NCI-H2196 treated with DMSO at 0.1 percent for 48 hours (cell line): Measurements from ENCODE around the gene EMSY.

Source experiments
- DNase-seq: peaks from one replicate; lab custom pipeline; 2025; ENCODE audit not compliant: unreplicated experiment; lab: John Stamatoyannopoulos, UW

The EMSY gene

DNA sequence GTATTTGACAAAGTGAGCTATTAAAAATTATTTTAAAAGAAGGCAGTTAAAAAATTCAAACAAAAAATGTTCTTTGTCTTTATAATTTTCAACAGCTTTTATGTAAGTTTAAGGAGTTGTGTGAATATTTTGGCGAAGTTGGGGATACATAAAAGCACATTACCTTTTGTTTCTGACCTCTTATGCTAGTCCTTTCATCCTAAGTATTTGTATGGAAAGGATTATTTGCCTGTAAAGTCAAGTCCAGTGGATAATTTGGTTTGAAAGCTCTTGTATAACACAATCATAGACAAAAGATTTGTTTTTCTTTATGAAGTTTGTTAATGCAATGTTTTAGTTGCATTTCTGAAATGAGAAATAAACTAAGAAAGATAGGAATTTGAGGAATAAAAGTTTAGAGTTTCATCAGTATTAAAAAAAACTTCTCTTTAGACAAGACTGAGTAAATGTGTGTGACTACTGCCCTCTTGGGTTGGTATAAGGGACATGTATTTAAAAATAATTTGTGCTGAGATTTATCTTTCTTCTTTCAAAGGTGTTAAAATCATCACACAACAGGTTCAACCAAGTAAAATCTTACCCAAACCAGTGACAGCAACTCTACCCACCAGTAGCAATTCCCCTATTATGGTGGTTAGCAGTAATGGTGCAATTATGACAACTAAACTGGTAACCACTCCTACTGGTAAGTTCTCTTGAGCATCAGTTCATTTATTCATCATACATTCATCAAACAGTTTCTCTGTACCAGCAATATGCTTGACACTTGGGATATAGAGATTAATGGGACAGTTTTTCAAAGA, 68.2 kb downstream of the EMSY start:
- peak; percentile 9 for DNase-seq

- no peak for DNase-seq
Measured at GRCh38 chr11:76513654-76514034, 68.8 kb downstream of the EMSY start.

GRCh38 chr11:76515494-76515893, 70.7 kb downstream of the EMSY start:
- DNase-seq = no peak

DNA sequence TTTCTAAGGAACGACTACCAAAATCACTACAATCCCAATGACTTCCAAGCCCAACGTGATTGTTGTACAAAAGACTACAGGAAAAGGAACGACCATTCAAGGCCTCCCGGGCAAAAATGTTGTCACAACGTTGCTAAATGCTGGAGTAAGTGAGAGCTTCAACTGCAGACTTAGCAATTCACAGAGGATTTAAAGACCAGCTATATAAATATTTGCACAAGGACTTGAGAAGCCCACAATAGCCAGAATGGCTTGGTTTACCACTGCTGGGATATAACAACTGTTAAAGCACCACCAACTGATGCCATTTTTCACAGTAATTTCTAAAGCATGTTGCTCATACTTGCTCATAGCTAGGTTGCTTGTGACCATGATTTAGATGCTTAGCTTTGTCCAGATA, 78.3 kb downstream of the EMSY start:
- no peak for DNase-seq

GRCh38 chr11:76523786-76524436, 79.1 kb downstream of the EMSY start:
- no peak for DNase-seq

DNA sequence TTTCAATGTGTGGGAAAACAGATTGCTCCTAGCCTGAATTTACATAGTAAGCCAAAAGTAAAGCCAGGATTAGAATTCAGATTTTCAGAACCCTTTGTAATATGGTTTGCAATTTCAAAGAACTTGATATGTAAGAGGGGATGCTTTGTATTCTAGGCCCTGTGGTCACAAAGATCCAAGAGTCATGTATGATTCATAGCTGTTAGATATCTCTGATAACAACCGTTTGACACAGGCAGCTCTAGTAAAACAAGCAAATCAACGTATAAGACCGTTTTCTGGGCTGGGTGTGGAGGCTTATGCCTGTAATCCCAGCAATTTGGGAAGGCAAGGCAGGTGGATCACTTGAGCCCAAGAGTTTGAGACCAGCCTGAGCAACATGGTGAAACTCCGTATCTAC, 79.6 kb downstream of the EMSY start:
- DNase-seq = no peak

DNA sequence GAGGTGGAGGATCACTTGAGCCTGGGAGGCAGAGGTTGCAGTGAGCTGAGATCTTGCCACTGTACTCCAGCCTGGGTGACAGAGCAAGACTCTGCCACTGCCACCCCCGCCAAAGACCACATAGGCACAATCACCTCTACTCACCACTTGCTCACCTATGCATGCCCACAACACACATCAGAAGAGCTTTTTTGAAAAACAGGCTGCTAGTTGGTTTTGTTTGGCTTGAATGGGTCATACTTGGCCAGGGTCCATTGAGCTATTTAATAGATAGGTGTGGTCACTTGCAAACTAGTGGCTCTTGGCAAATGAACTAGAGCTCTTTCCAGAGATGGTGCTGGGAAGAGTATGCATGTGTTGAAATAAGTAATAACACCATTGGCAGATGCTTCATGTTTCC, 80.1 kb downstream of the EMSY start:
- peak; percentile 54 for DNase-seq

DNA sequence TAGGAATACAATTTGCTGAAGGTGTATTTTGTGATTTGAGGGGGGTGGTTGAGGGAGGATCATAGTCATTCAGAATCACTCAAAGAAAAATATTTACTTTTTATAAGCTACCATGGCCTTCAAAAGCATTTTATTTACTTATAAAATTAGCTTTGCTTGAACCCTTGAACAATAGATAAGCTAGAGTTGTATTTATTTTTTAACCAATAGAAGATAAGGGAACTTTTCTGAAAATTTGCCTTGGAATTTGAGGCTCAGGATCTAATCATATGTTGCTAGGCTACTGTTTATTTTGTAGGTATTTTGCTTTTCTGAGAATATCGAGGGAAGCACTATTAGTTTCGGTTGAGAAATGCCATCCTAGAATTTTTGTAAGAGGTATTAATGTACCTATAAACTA, 82.1 kb downstream of the EMSY start:
- DNase-seq = no peak

DNA sequence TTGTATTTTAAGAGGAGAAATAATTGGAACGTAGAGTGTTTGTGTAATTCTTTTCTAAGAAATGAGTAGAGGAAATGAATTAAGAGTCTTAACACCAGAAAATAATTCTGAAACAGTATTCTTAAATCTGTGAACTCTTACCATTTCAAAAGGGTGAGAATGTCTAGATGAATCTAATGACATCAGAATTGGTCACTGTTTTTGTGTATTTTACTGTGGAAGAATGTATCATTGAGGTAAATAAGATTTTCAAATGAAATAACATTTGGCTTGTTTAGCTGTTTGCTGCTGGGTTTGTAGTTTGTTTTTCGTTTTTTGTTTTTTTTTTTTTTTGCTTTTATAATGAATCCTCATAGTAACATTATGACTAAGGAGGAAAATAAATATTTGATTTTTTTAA, 97.6 kb downstream of the EMSY start:
- DNase-seq = no peak

DNA sequence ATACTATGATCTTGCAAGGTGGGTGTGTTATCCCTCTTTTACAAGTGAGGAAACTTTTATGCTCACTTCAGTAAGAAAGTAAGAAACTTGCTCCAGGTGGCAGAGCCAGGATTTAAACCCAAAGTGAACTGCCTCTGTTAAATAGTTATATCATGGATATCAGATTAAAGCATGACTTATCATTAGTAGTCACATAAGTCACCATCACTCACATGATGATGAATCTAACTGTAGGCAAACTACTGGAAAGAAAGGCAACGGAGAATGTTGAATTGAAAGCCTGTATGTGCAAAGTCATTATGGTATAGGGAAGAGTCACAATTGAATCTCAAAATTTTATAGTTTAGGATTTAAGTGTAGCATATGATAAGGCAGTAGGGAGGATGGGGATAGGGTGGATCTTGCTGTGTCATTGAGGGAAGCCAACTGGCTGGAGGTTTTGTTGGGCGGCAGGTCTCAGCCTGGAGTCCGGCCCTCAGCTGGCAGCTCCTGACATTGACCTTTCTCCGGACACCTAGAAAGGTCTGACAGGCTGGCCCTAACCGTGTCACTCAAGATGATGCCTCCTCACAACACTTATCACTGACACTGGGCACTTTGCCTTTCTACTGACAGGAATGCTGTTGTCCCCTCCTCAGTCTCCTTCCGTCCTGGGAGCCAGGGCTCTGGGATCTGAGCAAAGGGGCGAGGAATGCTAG, 98.3 kb downstream of the EMSY start:
- no peak for DNase-seq

- no peak for DNase-seq
Measured at GRCh38 chr11:76550781-76551180, 106.0 kb downstream of the EMSY start.

GRCh38 chr11:76551400-76551799, 106.6 kb downstream of the EMSY start:
- DNase-seq = no peak

DNA sequence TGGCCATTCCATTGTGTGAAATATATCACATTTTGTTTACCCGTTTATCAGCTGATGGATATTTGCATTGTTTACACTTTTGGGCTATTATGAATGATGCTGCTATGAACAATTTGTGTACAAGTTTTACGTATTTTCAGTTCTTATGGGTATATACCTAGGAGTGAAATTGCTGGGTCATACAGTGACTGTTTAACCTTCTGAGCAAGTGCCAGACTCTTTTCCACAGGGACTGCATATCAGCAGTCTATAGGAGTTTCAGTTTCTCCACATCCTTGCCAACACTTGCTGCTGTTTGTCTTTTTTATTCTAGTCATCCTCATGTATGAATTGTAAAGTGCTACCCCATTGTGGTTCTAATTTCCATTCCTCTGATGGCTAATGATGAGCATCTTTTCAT, 108.2 kb downstream of the EMSY start:
- no peak for DNase-seq

DNA sequence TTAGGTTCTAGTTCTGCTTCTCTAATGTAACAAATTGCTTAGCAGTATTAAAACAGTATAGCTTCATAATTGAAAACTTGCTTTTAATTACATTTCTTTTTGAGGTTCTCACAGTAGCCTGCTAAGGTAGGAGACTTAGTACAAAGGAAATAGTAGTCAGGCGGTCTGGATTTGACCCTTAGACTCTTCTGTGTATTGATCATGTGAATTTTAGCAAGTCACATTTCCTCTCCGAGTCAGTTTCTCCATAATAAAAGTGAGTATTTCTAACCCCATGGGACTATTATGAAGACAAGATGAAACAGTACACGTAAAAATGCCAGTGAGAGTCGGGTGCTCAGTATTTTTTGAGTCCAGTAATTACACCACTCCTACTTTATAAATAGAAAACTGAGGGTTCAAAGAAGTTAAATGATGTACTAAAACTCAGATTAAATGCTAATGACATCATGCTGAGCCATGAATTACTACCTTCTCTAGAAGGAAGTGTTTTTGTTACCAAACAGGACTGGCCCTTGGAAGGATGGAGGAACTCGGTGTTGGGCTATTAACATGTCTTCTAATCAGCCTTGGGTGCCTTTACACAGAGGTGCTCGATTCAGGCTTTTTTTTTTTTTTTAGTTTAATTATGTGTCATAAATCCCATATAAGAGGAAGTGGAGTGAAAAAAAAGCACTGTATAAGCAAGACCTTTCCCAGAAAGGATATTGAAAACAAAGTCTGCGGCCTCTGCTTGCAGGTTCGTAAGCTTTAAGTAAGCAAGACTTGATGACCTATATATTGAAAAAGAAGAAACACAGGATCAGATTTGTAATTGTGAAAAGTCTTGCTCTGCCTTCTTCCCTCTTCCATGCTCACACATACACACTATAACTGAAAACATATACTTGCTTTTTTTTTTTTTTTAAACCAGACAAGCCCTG, 109.0 kb downstream of the EMSY start:
- DNase-seq = no peak

DNA sequence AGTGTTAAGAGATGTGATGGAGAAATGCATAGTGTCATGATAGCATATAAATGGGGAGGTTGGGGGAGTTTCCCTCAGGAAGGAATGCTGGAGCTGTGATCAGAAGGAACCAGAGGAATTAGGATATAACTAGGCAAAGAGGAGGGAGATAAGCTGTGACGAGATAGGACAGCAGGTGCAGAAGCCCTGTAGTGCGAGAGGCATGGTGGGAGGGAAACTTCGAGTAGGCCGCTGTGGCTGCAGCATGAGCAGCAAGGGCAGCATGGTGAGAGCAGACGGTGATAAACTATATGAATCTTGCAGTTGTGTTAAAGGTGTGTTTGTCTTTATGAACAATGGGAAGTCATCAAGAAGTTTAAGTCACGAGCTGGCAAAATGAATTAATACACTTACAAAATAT, 109.9 kb downstream of the EMSY start:
- no peak for DNase-seq

- no peak for DNase-seq
Measured at GRCh38 chr11:76557466-76557865, 112.6 kb downstream of the EMSY start.

DNA sequence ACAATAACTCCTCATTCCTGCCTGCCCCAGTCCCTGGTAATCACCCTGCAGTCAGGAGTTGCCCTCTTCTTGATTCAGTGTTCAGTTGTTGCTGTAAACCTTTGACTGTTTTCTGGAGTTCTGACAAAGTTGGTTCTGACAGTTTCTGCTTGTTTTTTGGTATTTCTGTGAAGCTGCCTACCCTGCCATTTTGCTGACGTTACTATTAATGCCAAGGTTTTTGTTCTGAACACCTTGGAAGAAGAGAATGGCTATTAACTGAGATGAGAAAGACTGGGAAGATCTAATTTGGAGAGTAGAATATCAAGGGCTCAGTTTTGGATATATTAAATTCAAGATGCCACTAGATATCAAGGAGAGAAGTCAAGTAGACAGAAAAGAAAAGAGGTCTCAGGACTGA, 113.7 kb downstream of the EMSY start:
- no peak for DNase-seq

- no peak for DNase-seq
Measured at GRCh38 chr11:76558891-76559290, 114.1 kb downstream of the EMSY start.

DNA sequence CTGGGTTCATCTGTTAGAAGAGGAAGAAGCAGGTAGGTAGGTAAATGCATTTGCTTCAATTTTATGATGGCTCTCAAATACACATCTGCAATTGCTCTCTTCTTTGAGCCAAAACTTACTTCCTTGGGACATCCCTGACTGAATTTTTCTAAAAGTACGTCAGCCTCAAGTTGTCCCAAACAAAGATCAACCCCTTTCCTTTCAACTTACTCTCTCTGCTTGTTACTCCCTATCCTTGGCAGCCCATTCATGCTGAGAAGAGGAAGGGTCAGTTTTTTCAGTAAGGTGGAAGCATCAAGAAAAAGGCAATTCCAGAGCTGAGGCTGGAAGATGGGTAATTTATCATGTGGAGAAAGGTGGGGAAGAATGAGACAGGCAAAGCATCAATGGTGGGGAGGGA, 114.5 kb downstream of the EMSY start:
- DNase-seq = no peak

GRCh38 chr11:76560219-76560618, 115.4 kb downstream of the EMSY start:
- DNase-seq = no peak

- DNase-seq = no peak
Measured at GRCh38 chr11:76561245-76561644, 116.4 kb downstream of the EMSY start.
